Loucy (cell line): ENCODE data around the gene SETBP1.

Source experiments
- H2AFZ ChIP-seq: fragments of 200-600 bp; sonication (generic); 2 replicates; pipeline ENCODE4 v1.6.0; 2016; ENCODE audit warnings: antibody characterized with exemption, mild to moderate bottlenecking, low read length, moderate library complexity
- H3F3A ChIP-seq: fragments of 200-600 bp; 2 replicates; pipeline ENCODE4 v1.6.0; 2016; ENCODE audit warnings: antibody characterized with exemption, low read depth, mild to moderate bottlenecking
- H3K27me3 ChIP-seq: fragments of 200-600 bp; sonication (generic); 2 replicates; pipeline ENCODE4 v1.6.1; 2014; ENCODE audit warnings: low read length, mild to moderate bottlenecking; ENCODE audit not compliant: insufficient read depth, poor library complexity, severe bottlenecking
- H3K36me3 ChIP-seq: fragments of 200-600 bp; sonication (generic); 2 replicates; pipeline ENCODE4 v1.6.1; 2016; ENCODE audit warnings: low read length; ENCODE audit not compliant: insufficient read depth
- H3K4me1 ChIP-seq: fragments of 200-600 bp; sonication (generic); 2 replicates; pipeline ENCODE4 v1.5.1; 2014; ENCODE audit warnings: low read length, mild to moderate bottlenecking; ENCODE audit not compliant: insufficient read depth, poor library complexity, severe bottlenecking
- H3K4me2 ChIP-seq: fragments of 200-600 bp; sonication (generic); 2 replicates; pipeline ENCODE4 v1.6.0; 2014; ENCODE audit warnings: antibody characterized with exemption, low read length, low read depth, mild to moderate bottlenecking; ENCODE audit not compliant: poor library complexity, severe bottlenecking
- H3K4me3 ChIP-seq: fragments of 200-600 bp; sonication (generic); 2 replicates; pipeline ENCODE4 v1.5.1; 2014; ENCODE audit warnings: low read length, mild to moderate bottlenecking, mixed read lengths; ENCODE audit not compliant: poor library complexity, severe bottlenecking
- H3K79me2 ChIP-seq: fragments of 200-600 bp; sonication (generic); 2 replicates; pipeline ENCODE4 v1.6.1; 2014; ENCODE audit warnings: low read length; ENCODE audit not compliant: insufficient read depth
- H3K9ac ChIP-seq: fragments of 200-600 bp; sonication (generic); 2 replicates; pipeline ENCODE4 v1.6.0; 2014; ENCODE audit warnings: mild to moderate bottlenecking, low read depth, low read length, moderate library complexity; ENCODE audit not compliant: poor library complexity, severe bottlenecking
- H3K9me2 ChIP-seq: fragments of 200-600 bp; sonication (generic); replicated peaks from 2 replicates; pipeline ENCODE4 v1.6.1; 2016; ENCODE audit warnings: low read depth, low read length, mixed read lengths
- H3K9me3 ChIP-seq: fragments of 200-600 bp; sonication (generic); 2 replicates; pipeline ENCODE4 v1.6.1; 2014; ENCODE audit warnings: mild to moderate bottlenecking, antibody characterized with exemption, low read length, low read depth; ENCODE audit not compliant: insufficient read depth
- H4K20me1 ChIP-seq: fragments of 200-600 bp; sonication (generic); 2 replicates; pipeline ENCODE4 v1.6.0; 2014; ENCODE audit warnings: antibody characterized with exemption, low read length, mild to moderate bottlenecking; ENCODE audit not compliant: insufficient read depth, poor library complexity, severe bottlenecking
- EZH2phosphoT487 ChIP-seq: fragments of 200-600 bp; IDR thresholded peaks from 2 replicates; pipeline ENCODE4 v1.6.1; 2018; ENCODE audit warnings: antibody characterized with exemption, mild to moderate bottlenecking, moderate library complexity, borderline replicate concordance
- TF ChIP-seq, protein P1 (sequence below): fragments of 200-600 bp; sonication (generic); conservative IDR thresholded peaks from 2 replicates; pipeline ENCODE4 v1.5.1; 2014; ENCODE audit warnings: mild to moderate bottlenecking, antibody characterized with exemption, low read length

The SETBP1 gene

DNA sequence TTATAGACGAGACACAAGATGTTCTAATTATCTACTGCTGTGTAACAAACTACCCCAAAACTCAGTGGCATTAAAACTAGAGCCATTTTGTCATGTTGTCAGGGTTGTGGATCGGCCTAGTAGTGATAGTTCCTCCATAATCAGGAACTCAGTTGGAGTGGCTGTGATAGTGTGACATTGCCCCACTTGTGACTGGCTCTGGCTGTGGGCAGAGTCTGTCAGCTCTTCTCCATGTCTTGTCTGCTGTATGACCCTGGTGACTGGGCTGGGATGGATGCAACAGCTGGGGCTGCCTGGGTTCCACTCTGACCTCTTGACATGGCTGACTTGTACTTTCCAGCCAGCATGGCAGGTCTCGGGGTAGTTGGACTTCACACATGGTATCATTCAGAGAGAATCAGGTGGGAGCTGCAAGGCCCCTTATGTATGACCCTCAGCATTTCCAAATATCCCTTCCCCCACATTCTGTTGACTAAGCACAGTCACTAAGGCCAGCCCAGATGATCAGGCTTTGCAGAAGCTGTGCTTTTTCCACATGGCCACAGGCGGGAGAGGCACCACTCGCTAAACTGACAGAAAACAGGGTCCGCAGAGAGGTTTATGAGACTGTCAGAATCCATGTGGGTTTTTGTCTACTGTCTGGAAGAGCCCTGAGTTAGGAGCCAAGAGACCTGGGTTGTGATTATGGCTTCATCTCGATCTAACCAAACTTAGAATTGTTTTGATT is 50.3 kb downstream of the SETBP1 start:
- Histone ChIP-seq H3K79me2 (peaks cover 87% of the 10 kb centered on the region), H3K4me2 (peak overlapping the region; percentile 55), H4K20me1 (peaks cover 73% of the 10 kb centered on the region), H3K9me3 (no peaks in the 10 kb centered on the region), H3K9ac (no peak overlapping the region), H3K9me2 (no peaks in the 10 kb centered on the region), H2AFZ (no peak overlapping the region), H3K4me1 (peaks cover 70% of the 10 kb centered on the region), H3K36me3 (peaks cover 13% of the 10 kb centered on the region; the same call in 1 of the 2 replicates), H3K27me3 (no peaks in the 10 kb centered on the region), H3K4me3 (no peak overlapping the region), H3F3A (peaks cover 13% of the 10 kb centered on the region)
- TF ChIP-seq, protein P1, sequence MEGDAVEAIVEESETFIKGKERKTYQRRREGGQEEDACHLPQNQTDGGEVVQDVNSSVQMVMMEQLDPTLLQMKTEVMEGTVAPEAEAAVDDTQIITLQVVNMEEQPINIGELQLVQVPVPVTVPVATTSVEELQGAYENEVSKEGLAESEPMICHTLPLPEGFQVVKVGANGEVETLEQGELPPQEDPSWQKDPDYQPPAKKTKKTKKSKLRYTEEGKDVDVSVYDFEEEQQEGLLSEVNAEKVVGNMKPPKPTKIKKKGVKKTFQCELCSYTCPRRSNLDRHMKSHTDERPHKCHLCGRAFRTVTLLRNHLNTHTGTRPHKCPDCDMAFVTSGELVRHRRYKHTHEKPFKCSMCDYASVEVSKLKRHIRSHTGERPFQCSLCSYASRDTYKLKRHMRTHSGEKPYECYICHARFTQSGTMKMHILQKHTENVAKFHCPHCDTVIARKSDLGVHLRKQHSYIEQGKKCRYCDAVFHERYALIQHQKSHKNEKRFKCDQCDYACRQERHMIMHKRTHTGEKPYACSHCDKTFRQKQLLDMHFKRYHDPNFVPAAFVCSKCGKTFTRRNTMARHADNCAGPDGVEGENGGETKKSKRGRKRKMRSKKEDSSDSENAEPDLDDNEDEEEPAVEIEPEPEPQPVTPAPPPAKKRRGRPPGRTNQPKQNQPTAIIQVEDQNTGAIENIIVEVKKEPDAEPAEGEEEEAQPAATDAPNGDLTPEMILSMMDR, result no peak
- TF ChIP-seq EZH2phosphoT487, result no peak

DNA sequence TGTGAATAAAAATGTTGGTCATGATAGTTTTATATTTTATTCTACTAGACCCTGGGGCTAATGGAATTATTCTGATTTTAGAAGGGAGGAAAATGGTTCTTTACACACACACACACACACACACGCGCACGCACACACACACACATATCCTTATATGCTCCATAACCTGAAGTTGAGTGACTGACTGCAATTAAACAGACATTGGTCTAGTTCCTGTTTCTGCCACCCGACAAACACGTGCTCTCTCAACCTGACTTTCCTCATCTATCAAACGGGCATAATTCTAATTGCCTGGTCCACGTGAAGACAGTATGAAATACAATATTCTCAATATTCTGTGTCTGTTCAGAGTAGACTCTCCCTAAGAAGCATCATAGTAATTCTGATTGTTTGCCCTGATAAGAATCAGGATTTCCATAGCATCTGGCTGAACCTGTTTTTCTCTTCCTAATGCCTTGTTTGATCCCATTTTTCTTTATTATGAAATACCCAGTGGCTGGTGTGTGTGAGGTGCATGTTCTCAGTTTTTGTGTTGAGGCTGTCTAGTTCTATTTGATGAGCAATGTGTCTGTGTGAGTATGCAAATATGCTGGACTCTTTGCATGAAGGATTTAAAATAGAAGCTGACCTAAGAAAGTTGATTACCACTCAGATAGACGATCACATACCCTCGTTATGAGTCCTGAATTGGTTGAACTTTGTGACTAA is 51.0 kb downstream of the SETBP1 start:
- Histone ChIP-seq H3K36me3 (peaks cover 18% of the 10 kb centered on the region; the same call in 1 of the 2 replicates), H3K4me2 (no peak overlapping the region), H3K9ac (no peak overlapping the region), H3K4me1 (peaks cover 63% of the 10 kb centered on the region), H3K4me3 (no peak overlapping the region), H3K79me2 (peaks cover 85% of the 10 kb centered on the region), H3K9me3 (no peaks in the 10 kb centered on the region), H3K27me3 (no peaks in the 10 kb centered on the region), H3F3A (peaks cover 13% of the 10 kb centered on the region), H4K20me1 (peaks cover 65% of the 10 kb centered on the region), H3K9me2 (no peaks in the 10 kb centered on the region), H2AFZ (no peak overlapping the region)
- TF ChIP-seq EZH2phosphoT487, result no peak
- TF ChIP-seq, protein P1, result no peak

DNA sequence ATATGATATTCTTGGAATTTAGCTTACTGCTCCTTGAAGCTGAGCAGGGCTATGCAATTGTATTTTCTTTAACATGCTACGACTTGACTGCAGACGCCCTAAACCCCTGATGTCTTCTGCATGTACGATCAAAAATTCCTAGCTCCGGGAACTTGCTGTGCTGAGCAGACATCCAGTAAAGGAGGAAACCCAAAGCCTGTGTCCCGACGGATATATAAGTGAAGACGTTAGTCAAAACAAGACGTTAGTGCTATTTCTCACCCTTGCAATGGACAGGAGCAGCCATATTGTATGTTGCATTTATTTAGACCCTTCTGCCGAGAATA is 51.5 kb downstream of the SETBP1 start:
- Histone ChIP-seq H3K4me2 (no peak overlapping the region), H4K20me1 (peaks cover 60% of the 10 kb centered on the region), H2AFZ (no peak overlapping the region), H3F3A (peaks cover 13% of the 10 kb centered on the region), H3K79me2 (peaks cover 85% of the 10 kb centered on the region), H3K9me3 (no peaks in the 10 kb centered on the region), H3K4me1 (peaks cover 58% of the 10 kb centered on the region), H3K9me2 (no peaks in the 10 kb centered on the region), H3K4me3 (no peak overlapping the region), H3K27me3 (no peaks in the 10 kb centered on the region), H3K9ac (no peak overlapping the region), H3K36me3 (peaks cover 20% of the 10 kb centered on the region; the same call in 1 of the 2 replicates)
- TF ChIP-seq, protein P1, result no peak
- TF ChIP-seq EZH2phosphoT487, result no peak
